GM10248 (cell line): ENCODE data around the gene LPGAT1.
"Not testable (repeated sequence)": the region's sequence is repeated elsewhere in the genome, so short reads cannot be mapped to it uniquely, and the experiment has no call there.

Source experiments
- CTCF ChIA-PET: fragments of 300-600 bp; sonication (Branson Sonifier 250); formaldehyde crosslinking; extraction: SDS; loops from one replicate; lab custom pipeline; 2021; ENCODE audit warnings: antibody characterized with exemption; lab: Yijun Ruan, JAX
- POLR2A ChIA-PET: fragments of 350-650 bp; sonication (Branson Sonifier 250); formaldehyde crosslinking; extraction: SDS; loops from one replicate; lab custom pipeline; 2020; ENCODE audit warnings: antibody characterized with exemption; lab: Yijun Ruan, JAX
- DNase-seq: peaks from one replicate; pipeline ENCODE4 v3.0.0; 2012; ENCODE audit errors: extremely low spot score
- TF ChIP-seq, protein P1 (sequence below): IDR thresholded peaks from 2 replicates; pipeline ENCODE4 v1.5.1; 2012; ENCODE audit warnings: mild to moderate bottlenecking, low read depth; ENCODE audit errors: extremely low read depth, missing control alignments, control extremely low read depth

Gene LPGAT1

DNA sequence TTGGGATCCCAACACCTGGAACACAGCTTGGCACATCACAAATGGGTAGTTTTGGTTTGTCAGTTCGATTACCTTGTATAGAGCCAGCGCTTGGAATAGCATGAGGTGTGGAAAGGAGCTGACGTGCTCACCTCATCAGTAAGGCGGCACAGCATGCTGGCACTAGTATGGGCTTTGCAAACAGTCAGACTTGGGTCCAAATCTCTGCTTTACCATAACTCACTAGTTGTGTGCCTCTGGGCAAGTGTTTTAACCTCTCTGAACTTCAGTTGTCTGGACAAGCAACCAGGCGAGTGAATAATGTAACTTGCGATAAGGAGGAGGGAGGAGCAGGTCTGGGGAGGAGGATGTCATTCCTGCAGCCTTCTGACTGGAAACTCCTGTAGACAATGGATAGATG, 128.8 kb downstream of the LPGAT1 start:
- POLR2A ChIA-PET, result no interaction called here
- TF ChIP-seq, protein P1, sequence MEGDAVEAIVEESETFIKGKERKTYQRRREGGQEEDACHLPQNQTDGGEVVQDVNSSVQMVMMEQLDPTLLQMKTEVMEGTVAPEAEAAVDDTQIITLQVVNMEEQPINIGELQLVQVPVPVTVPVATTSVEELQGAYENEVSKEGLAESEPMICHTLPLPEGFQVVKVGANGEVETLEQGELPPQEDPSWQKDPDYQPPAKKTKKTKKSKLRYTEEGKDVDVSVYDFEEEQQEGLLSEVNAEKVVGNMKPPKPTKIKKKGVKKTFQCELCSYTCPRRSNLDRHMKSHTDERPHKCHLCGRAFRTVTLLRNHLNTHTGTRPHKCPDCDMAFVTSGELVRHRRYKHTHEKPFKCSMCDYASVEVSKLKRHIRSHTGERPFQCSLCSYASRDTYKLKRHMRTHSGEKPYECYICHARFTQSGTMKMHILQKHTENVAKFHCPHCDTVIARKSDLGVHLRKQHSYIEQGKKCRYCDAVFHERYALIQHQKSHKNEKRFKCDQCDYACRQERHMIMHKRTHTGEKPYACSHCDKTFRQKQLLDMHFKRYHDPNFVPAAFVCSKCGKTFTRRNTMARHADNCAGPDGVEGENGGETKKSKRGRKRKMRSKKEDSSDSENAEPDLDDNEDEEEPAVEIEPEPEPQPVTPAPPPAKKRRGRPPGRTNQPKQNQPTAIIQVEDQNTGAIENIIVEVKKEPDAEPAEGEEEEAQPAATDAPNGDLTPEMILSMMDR, result no peak
- DNase-seq, result no peak
- CTCF ChIA-PET, result interaction anchor here (0.9 to 1.9 kb wide), 3 partner anchors 21 to 334 kb away, joined by 3 to 7 read pairs (median 4); partner anchors contain the start of genes DTL and INTS7

DNA sequence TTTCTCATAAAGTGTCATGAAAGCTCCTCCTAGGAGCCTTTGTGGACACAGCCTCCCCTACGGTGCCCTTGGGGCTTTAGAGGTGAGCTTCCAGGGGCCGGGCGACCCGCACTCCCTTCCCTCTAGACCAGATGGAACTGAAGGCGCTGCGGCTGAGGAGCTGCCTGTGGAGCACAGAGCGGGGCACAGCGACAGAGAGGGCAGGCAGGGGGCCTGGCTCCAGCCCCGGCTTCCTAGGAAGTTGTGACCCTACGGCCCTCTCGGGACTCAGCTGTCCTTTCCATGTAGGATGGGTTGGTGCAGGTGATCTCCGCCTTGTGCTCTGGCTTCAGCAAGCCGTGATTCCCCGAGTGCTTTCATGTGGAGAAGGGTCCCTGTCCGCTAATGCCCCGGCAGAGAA, 131.5 kb downstream of the LPGAT1 start:
- DNase-seq, result no peak
- ChIA-PET CTCF (interaction anchor here (0.7 to 10.6 kb wide), 64 partner anchors 8 to 910 kb away, joined by 3 to 114 read pairs (median 6); partner anchors contain the start of genes DTL, INTS7 and NEK2), POLR2A (no interaction called here)
- TF ChIP-seq, protein P1, result no peak

DNA sequence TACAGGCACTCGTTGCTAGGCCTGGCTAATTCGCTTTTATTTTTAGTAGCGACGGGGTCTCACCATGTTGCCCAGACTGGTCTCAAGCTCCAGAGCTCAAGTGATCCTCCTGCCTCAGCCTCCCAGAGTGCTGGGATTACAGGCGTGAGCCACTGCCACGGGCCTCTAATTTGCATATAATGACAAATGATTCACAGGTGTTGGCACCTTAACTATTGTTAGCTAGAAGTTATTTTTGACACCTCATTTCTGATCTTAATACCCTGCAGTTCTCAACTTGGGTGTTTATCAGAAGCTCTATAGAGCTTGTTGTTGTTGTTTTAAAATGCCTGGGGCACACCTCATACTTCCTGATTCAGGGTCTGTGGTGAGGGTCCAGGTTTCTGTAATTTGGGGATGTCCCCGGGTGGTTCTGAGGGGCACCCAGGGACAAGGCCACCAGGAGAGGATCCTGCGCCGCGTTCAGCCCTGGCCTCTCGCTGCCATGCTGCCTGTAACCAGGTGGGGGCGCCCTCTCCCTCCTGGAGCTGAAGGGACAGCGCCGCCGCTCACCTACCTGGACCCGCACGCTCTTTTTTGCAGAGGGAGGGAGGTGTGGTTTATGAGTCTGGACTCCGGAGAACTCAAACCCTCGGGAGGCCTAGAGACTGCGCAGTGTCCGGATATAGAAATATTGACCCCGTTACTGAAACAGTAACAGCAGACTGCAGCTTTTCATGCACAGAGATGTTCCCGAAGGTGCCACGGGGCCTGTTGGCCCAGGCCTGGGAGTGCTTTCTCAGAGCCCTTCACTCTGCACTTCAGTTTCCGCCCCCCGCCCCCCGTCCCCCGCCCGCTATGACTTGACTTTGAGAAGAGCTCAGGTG, 132.2 kb downstream of the LPGAT1 start:
- TF ChIP-seq, protein P1, result peak; percentile 99
- peak; percentile 86 for DNase-seq
- ChIA-PET POLR2A (no interaction called here), CTCF (interaction anchor here (0.7 to 10.6 kb wide), 91 partner anchors 7 to 911 kb away, joined by 3 to 114 read pairs (median 5); partner anchors contain the start of genes DTL, INTS7 and NEK2)

DNA sequence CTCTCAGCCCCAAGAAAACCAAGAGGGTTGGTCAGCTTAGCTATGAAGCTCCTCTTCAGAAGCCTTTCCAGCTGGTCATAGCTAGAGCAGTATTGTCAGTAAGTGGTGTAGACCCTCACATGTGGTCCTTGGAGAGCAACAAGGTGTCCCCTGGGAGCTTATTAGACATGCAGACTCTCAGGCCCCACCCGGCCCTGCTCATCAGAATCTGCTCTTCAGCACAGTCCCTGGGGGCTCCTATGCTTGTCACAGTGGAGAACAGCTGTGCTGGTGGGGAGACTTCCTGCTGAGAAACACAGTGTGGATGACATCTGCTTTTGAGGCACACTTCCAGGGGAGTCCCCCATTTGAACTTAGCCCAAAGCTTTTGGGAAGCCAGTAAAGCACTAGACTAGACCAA, 133.2 kb downstream of the LPGAT1 start:
- CTCF ChIA-PET, result interaction anchor here (0.7 to 10.6 kb wide), 44 partner anchors 8 to 780 kb away, joined by 3 to 114 read pairs (median 6); partner anchors contain the start of genes DTL, INTS7 and NEK2

DNA sequence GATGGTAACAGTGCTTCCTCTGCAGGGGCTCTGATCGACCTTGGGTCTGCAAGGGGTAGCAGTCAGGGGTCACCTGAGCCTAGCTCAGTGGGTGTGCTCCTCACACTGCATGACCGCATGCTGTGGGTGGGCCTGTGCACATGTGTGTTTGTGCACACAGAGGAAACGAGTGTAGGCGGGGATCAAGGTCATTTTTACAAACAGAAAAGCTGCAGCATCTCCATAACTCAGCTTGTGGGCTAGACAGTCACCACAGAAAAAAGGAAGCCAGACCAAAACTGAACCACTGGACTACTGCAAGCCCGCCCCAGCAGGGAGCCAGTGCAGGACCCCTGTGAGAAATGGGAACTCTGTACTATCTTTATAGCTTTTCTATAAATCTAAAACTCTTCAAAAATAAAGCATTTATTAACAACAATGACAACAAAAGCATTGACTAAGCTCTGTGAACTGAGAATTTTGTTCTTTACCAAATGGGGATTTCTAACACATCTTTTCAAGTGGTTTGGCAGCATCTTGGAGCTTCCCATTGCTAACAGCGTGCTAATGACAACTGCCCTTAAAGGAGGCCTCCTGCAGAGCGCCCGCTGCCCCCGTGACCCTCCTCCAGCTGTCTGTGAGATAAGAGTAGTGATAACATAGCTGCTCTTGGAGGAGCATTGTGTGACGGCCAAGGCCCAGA, 135.3 kb downstream of the LPGAT1 start:
- ChIA-PET CTCF (interaction anchor here (0.7 to 10.6 kb wide), 8 partner anchors 8 to 376 kb away, joined by 3 to 114 read pairs (median 4); partner anchors contain the start of genes DTL, INTS7 and NEK2), POLR2A (interaction anchor here (0.9 kb wide), 1 partner anchor 340 kb away, joined by 5 read pairs; the partner anchor contains the start of genes DTL and INTS7)
- DNase-seq, result peak; percentile 70
- TF ChIP-seq, protein P1, result no peak

More for the DNA sequence above, 133.2 kb downstream of the LPGAT1 start:
- peak; percentile 62 for DNase-seq
- POLR2A ChIA-PET, result no interaction called here
- TF ChIP-seq, protein P1, result no peak

DNA sequence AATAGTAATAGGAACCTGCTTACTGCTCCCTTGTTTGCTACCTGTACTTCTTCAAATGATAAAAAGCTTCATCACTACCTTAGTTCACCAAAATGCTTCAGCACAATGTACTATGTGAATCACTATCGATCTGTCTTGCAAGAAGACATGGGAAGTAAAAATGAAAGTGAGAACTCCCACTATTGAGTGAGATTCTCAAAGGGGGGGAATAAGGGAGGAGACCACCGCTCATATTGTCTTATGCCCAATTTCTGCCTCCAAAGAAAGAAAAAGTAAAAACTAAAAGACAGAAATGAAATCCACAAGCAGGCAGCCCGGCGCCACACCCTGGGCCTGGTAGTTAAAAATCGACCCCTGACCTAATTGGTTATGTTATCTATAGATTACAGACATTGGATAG, 136.7 kb downstream of the LPGAT1 start:
- CTCF ChIA-PET, result interaction anchor here (1.7 to 10.6 kb wide), 3 partner anchors 10 to 241 kb away, joined by 4 to 114 read pairs (median 88); partner anchors contain the start of gene NEK2
- DNase-seq, POLR2A ChIA-PET: not testable (repeated sequence)
